ENCODE measurements around the gene SIK3.

Gene SIK3

GRCh38 chr11:116867619-116868018 lies 230.6 kb downstream of the SIK3 start:
- ATAC-seq = no peak

DNA sequence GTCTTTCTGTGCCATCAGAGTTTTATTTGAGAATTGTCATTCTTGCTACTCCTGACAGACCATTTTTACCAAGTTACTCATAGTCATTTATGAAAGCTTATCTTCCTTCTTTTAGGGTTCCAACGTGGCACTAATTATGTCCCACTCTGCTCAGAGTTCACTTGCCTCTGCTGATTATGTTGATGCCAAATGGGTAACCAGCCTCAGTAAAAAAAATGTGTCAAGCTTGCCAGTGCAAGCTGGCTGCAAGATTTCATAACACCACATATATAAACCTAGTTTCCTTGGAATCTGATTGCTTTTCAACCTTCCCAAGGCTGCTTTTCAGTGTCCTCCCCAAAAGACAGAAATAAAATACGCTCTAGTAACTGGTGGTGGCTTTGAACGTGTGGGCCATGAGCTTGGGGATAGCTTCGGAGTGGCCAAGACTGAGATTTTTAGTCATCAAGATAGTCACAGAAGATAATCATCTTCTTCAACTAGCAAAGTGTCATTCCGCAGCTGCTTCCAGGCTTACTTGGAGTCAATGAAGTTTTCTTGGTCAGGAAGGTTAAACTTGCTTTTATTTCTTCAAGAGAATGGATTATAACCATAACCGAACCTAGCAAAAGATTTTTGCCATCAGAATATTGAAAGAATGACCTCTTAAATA lies 231.3 kb downstream of the SIK3 start:
- no peaks in the 10 kb centered on the region for H3K9me3 Mint-ChIP-seq
- peaks cover 9% of the 10 kb centered on the region for H3K4me1 Mint-ChIP-seq
- DNase-seq = no peak
- no peak overlapping the region for H3K4me3 Mint-ChIP-seq
- no peak overlapping the region for H3K27ac Mint-ChIP-seq
- no peaks in the 10 kb centered on the region for H3K27me3 Mint-ChIP-seq
- no peak for ATAC-seq

More at GRCh38 chr11:116867619-116868018, 230.6 kb downstream of the SIK3 start:
- no peak overlapping the region for H3K4me3 Mint-ChIP-seq
- peaks cover 9% of the 10 kb centered on the region for H3K4me1 Mint-ChIP-seq
- no peak for DNase-seq
- H3K9me3 Mint-ChIP-seq = no peaks in the 10 kb centered on the region
- H3K27ac Mint-ChIP-seq = no peak overlapping the region
- H3K27me3 Mint-ChIP-seq = no peaks in the 10 kb centered on the region

- ATAC-seq = no peak
- Mint-ChIP-seq H3K27ac (no peak overlapping the region), H3K4me3 (no peak overlapping the region), H3K27me3 (no peaks in the 10 kb centered on the region), H3K9me3 (no peaks in the 10 kb centered on the region), H3K4me1 (peaks cover 9% of the 10 kb centered on the region)
- DNase-seq = no peak
Measured at GRCh38 chr11:116865696-116866095, 232.5 kb downstream of the SIK3 start.

GRCh38 chr11:116864531-116864930 lies 233.7 kb downstream of the SIK3 start:
- H3K4me3 Mint-ChIP-seq = no peak overlapping the region
- no peak overlapping the region for H3K27ac Mint-ChIP-seq
- ATAC-seq = no peak
- no peaks in the 10 kb centered on the region for H3K27me3 Mint-ChIP-seq
- no peak for DNase-seq
- no peaks in the 10 kb centered on the region for H3K9me3 Mint-ChIP-seq
- H3K4me1 Mint-ChIP-seq = peaks cover under 1% of the 10 kb centered on the region

- no peak overlapping the region for H3K27ac Mint-ChIP-seq
- no peak for DNase-seq
- no peaks in the 10 kb centered on the region for H3K4me1 Mint-ChIP-seq
- H3K27me3 Mint-ChIP-seq = no peaks in the 10 kb centered on the region
- no peak for ATAC-seq
- no peaks in the 10 kb centered on the region for H3K9me3 Mint-ChIP-seq
- no peak overlapping the region for H3K4me3 Mint-ChIP-seq
Measured at GRCh38 chr11:116862951-116863350, 235.3 kb downstream of the SIK3 start.

DNA sequence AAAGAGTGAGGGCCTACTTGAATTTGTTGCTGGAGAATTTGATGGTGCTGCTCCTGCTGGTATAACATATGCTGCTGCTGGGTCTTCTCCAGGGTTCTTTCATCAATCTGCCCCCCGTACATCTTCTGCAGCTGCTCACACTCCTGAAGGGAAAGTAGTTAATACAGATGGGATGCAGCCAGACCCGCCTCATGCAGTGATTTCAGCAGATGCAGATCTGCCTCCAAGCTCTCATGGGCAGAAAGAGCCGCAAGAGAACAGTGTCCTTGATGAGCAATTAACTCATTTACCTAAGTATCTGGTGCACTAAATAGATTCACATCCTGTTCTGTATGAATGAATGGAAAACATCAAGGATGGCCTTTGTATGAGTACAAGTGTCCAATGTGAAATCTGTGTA lies 236.0 kb downstream of the SIK3 start:
- DNase-seq (no peak), ATAC-seq (no peak)
- Mint-ChIP-seq H3K27me3 (no peaks in the 10 kb centered on the region), H3K27ac (no peak overlapping the region), H3K9me3 (no peaks in the 10 kb centered on the region), H3K4me3 (no peak overlapping the region), H3K4me1 (no peaks in the 10 kb centered on the region)

GRCh38 chr11:116861539-116861938 lies 236.7 kb downstream of the SIK3 start:
- H3K27ac Mint-ChIP-seq = no peak overlapping the region
- ATAC-seq (no peak), DNase-seq (no peak)
- peaks cover 6% of the 10 kb centered on the region for H3K4me1 Mint-ChIP-seq
- no peaks in the 10 kb centered on the region for H3K27me3 Mint-ChIP-seq
- no peaks in the 10 kb centered on the region for H3K9me3 Mint-ChIP-seq
- no peak overlapping the region for H3K4me3 Mint-ChIP-seq

GRCh38 chr11:116860303-116860702 lies 237.9 kb downstream of the SIK3 start:
- Mint-ChIP-seq H3K9me3 (no peaks in the 10 kb centered on the region), H3K27me3 (no peaks in the 10 kb centered on the region), H3K4me3 (no peak overlapping the region), H3K27ac (no peak overlapping the region), H3K4me1 (peaks cover 17% of the 10 kb centered on the region)
- no peak for ATAC-seq
- DNase-seq = no peak

DNA sequence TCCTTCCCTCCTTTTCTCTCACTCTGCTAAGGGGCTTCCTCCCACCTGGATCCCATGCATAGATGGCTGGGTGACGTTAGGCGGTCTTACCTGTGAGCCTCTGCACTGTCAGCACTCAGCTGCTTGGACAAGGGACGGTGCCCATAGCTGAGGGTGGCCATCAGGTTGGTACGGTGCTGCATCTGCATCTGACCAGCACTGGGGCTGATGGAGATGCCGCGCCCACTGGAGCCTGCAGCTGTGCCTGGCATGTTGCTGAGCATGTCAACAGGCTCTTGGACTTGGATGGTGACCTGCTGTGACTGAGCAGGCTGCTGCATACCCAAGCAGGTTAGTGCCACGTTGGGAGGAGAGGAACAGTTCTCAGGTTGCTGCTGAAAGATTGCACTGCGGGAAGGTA lies 239.1 kb downstream of the SIK3 start:
- no peak for DNase-seq
- peak overlapping the region in 1 of 2 donors; percentile 64 for H3K27ac Mint-ChIP-seq

GRCh38 chr11:116857936-116858335 lies 240.3 kb downstream of the SIK3 start:
- Mint-ChIP-seq H3K27me3 (no peaks in the 10 kb centered on the region), H3K4me3 (no peak overlapping the region), H3K9me3 (no peaks in the 10 kb centered on the region), H3K27ac (no peak overlapping the region), H3K4me1 (peaks cover 37% of the 10 kb centered on the region)
- DNase-seq = no peak
- no peak for ATAC-seq

More for the DNA sequence above, 239.1 kb downstream of the SIK3 start:
- peaks cover 25% of the 10 kb centered on the region for H3K4me1 Mint-ChIP-seq
- no peaks in the 10 kb centered on the region for H3K9me3 Mint-ChIP-seq
- H3K27me3 Mint-ChIP-seq = no peaks in the 10 kb centered on the region
- no peak for ATAC-seq
- no peak overlapping the region for H3K4me3 Mint-ChIP-seq

DNA sequence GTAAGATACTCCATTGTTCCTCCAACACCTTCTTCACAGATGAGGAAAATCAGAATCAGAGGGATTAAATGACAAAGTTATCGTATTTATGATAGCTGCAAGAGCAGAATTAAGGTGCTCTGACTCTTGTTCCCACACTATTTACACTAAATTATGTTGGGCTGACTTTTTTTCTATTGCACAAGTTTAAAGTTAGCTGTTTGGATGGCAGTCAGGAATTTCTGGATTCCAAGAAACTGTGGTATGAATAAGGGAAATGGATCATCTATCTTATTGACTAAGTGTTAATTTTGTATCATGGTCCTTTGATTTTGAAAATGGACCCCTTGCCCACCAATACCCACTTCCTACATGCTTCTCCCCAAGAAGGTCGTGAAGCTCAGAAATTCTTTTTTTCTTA lies 240.9 kb downstream of the SIK3 start:
- Mint-ChIP-seq H3K27me3 (no peaks in the 10 kb centered on the region), H3K4me1 (peaks cover 44% of the 10 kb centered on the region), H3K9me3 (no peaks in the 10 kb centered on the region), H3K4me3 (no peak overlapping the region), H3K27ac (no peak overlapping the region)
- no peak for ATAC-seq
- DNase-seq = no peak

GRCh38 chr11:116856423-116856822 lies 241.8 kb downstream of the SIK3 start:
- Mint-ChIP-seq H3K4me3 (no peak overlapping the region), H3K9me3 (no peaks in the 10 kb centered on the region), H3K4me1 (peaks cover 53% of the 10 kb centered on the region), H3K27ac (no peak overlapping the region), H3K27me3 (no peaks in the 10 kb centered on the region)
- no peak for DNase-seq
- no peak for ATAC-seq

DNA sequence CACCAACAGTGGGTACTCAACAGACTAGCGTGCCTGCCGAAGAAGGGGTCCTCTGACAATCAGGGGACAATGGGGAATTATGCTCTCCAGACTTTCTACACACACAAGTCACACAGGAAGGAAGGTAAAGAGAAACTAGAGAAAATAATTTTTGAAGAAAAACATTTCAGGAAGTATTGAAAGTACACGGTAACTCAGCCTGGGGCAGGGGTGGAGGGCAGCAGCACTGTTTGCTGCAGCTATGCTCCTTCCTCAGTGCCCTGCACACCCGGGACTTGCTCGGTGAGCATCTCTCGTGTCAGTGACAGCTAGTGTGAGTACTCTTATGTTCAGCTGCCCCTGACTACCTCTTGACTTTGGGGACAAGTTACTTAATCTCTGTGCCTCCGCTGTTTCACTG lies 242.8 kb downstream of the SIK3 start:
- no peaks in the 10 kb centered on the region for H3K9me3 Mint-ChIP-seq
- no peak overlapping the region for H3K4me3 Mint-ChIP-seq
- peaks cover 59% of the 10 kb centered on the region for H3K4me1 Mint-ChIP-seq
- ATAC-seq (no peak), DNase-seq (no peak)
- H3K27me3 Mint-ChIP-seq = no peaks in the 10 kb centered on the region
- peak overlapping the region in 1 of 2 donors; percentile 72 for H3K27ac Mint-ChIP-seq

- Mint-ChIP-seq H3K27me3 (no peaks in the 10 kb centered on the region), H3K9me3 (no peaks in the 10 kb centered on the region), H3K4me1 (peaks cover 68% of the 10 kb centered on the region), H3K27ac (peak overlapping the region; percentile 45 to 92), H3K4me3 (peak overlapping the region; percentile 58 to 63)
- peak; percentile 97 for ATAC-seq
- peak; percentile 56 to 75 for DNase-seq
Measured at GRCh38 chr11:116853461-116854073, 244.7 kb downstream of the SIK3 start.

DNA sequence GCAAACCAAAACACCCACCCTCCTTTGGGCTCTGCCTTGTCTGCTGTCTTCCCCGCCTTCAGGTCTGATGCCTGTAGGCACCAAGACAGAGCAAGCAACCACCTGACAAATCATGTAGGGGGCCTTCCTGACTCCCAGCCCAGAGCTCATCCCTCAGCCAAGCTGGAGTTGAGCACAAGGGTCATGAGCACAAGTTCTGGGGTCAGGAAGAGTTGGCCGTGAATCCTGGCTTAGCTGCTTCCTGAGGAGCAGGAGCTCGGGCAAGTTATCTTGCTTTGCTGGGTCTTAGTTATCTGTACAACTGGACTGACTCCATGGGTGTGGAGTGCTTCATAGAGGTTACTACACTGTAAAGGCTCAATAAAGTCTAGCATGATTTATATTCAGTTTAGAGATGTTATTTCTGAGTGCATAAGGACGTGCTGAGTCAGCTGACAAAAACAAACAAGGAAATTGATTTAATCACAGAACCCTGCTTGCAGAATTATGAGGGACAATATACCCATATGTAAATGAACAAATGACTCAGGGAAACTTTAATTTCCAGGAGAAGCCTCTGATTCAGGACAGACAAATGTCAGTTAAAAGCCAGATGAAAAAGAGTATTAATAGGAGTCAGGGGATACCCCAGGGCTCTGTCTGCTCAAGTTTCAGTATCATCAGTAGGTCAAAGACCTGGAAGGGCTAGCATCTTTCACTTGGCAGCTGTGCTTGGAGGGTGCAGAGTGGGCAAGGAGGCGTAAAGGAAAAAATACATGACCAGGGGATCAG lies 245.8 kb downstream of the SIK3 start:
- Mint-ChIP-seq H3K9me3 (no peaks in the 10 kb centered on the region), H3K4me1 (peaks cover 68% of the 10 kb centered on the region), H3K27me3 (no peaks in the 10 kb centered on the region), H3K4me3 (peak overlapping the region; percentile 58 to 63), H3K27ac (peak overlapping the region; percentile 45 to 84)
- no peak for DNase-seq
- ATAC-seq = no peak

DNA sequence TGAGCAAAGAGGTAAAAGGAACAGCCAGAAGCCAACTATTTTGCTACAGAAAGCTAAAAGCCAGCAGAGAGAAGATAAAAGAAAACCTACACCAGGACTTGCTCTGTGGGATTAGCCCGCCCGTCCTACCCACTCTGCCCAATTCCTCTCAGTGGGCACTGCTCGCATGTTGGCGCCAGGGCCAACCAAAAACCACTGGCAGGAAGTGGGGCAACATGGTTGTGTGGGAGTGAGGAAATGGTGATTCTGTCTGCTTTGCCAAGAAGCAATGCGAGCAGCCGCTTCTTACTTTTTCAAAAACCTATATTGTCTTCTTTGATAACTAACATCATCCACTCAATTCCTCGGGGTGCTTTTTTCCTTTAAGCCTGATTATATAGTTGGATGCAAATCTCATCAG lies 246.6 kb downstream of the SIK3 start:
- Mint-ChIP-seq H3K4me1 (peaks cover 63% of the 10 kb centered on the region), H3K27ac (peak overlapping the region in 1 of 2 donors; percentile 45), H3K4me3 (peak overlapping the region; percentile 58 to 63), H3K9me3 (no peaks in the 10 kb centered on the region), H3K27me3 (no peaks in the 10 kb centered on the region)
- ATAC-seq = peak; percentile 35
- DNase-seq = peak; percentile 41 to 67

Data from stimulated activated naive CD8-positive, alpha-beta T cell treated with anti-CD3 and anti-CD28 coated beads, Interleukin-15, amount 100 ng/mL, for 72 hours (primary cell).